G401.6 (cell line): ENCODE measurements around the gene MGAT5B.

Experiments
- FAIRE-seq: peaks from 2 replicates; lab custom pipeline; 2012; peaks lifted over from hg19 to GRCh38; lab: Jason Lieb, UNC

Gene MGAT5B

DNA sequence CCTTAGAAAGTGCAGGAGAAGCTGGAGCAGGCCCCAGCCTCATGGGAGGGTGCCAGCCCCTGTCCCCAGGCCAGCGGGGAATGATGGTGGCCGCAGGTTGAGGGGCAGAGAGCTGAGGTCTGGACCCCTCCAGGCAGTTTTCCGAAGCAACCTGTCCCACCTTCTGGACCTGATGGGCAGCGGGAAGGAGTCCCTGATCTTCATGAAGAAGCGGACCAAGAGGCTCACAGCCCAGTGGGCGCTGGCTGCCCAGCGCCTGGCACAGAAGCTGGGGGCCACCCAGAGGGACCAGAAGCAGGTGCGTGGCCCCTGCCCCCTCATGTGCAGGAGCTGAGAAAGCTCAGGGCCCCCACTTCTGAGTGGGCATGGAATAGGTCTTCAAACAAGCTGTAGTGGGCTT, 36.8 kb downstream of the MGAT5B start:
- FAIRE-seq, result no peak

DNA sequence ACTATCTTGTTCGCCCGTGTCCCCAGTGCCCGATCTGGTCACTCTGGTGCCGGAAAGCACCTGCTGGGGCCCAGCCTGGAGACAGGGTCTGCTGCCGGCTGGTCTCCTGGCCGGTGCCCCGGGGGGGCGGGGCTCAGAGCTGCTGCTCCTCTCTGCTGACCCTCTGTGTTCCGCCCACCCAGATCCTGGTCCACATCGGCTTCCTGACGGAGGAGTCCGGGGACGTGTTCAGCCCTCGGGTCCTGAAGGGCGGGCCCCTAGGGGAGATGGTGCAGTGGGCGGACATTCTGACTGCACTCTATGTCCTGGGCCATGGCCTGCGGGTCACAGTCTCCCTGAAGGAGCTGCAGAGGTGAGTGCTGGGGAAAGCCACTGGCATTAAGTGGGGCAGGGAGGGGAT, 37.6 kb downstream of the MGAT5B start:
- no peak for FAIRE-seq

DNA sequence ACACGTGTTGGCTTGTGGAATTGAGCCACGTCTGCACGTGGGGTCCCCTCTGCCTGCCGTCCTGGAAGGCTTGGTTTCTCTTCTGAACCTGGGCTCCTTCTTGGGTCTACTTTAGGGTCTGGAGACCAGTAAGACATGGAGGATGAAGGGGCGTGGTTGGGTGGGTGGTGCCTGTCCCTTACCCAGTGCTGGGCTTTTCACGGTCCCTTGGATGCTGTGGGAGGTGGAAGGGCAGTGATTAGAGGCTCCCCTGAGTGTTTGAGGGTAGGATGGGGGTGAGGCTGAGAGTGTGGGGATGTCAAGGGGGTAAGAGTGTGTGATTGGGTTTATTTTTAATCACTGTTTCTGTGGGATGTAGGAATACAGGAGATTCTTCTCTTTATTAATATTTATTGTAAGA, 38.3 kb downstream of the MGAT5B start:
- FAIRE-seq, result no peak

DNA sequence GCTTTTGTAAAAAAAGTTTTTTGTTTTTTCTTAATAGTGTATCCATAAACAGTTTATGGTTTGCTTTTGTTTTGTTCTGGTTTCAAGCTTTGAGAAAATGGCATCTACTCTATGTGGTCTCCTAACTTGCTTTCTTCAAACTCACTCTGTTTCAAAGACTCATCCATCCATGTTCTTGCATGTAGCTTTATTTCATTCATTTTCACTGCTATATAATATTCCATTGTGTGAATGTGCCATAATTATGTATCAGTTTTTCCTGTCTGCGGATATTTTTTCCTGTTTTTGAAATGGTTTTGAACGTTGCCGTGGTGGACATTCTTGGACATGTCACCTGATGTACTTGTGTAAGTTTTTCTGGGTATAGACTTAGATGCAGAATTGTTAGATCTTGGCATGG, 39.1 kb downstream of the MGAT5B start:
- FAIRE-seq, result no peak

DNA sequence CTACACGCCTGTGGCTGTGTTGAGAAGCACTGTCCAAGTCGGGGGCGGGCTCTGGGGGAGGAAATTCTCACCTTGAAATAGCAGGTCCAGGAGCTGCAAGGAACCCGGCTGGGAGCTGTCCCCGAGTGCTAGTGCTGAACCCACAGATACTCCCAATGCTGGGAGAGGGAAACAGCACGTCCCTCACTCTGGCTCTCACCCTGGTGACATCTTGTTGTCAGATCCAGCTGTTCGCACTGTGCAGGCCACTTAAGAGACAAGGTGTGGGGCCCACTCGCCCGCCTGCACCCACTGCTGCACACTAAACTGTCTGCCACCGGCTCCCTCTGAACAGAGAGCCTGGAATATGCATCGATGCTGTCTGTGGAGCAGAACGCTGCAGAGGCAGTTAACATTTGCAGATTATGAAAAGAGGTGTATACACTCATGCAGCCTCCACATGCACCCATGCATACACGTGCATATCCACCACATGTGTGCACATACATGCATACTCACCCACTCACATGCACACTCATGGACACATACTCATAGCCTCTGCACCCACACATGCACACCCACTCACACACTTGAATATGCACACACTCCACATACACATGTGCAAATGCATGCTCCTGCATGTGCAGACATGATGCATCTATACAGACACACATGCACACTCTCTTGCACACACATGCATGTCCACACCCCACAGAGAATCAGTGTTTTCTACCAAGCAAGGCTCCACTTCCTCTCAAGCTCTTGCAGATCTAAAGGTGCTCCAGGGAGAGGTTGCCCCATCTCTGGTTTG, 42.0 kb downstream of the MGAT5B start:
- FAIRE-seq, result no peak

DNA sequence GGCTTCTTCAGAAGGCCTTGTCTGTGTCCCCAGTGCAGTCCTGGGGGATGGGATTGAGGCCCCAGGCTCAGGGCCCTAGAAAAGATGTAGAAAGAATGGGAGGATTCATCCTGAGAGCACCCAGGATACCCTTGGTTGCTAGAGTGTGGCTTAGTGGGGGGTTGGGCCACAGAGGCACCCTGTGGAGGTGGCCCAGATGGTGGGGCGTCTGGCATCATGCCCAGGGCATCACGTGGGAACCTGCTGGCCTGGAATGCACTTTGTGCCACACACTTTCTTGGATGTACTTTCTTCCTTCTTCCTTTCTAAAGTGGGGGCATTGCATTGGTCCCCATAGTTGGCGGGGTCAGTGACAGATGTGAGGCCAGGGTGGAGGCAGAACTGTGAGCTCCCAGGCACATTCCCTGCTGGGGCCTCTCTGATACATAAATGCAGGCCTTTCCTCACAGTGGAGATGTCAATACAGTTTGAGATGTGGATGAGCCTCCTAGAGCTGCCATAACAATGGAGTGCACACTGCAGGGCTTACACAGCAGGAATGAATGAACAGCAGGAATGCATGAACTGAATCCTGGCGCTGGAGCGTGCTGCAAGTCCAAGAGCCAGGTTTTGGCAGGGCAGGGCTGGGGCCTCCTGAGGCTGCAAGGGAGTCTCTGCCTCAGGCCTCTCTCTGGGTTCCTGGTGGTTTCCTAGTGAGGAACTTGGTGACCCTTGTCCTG, 43.3 kb downstream of the MGAT5B start:
- no peak for FAIRE-seq

DNA sequence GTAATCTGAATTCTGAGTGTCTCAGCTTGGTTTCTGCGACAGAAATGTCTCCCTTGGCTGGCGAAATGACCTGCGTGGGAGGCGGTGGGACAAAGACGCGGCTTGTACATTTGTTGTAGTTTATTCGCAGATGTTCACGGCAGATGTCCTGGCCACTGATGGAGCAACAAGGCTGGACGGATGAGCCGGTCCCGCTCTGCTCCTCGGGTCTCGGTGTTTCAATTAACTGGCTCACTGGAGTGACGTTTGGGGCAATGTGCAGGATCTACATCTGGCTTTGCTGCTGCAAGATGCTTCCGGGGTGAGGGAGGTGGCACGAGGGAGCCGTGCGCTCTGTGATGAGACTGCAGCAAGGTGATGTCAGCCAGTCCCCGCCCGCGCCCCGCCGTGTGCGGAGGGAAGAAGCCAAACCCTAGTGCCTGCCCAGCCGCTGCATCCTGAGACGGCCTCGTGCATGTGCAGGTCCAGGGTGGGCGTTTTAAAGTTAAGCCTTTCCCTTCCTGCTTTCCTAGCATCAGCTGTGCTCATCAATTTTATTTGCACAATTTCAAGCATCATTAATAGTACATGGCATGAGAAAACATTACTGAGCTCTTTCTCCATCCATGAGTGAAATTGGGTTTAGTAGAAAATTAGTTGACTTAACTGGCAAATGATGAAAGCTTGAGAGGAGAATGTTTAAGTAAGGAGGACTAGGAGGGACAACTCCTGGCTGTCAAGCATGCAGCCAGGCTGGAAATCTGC, 44.4 kb downstream of the MGAT5B start:
- no peak for FAIRE-seq

DNA sequence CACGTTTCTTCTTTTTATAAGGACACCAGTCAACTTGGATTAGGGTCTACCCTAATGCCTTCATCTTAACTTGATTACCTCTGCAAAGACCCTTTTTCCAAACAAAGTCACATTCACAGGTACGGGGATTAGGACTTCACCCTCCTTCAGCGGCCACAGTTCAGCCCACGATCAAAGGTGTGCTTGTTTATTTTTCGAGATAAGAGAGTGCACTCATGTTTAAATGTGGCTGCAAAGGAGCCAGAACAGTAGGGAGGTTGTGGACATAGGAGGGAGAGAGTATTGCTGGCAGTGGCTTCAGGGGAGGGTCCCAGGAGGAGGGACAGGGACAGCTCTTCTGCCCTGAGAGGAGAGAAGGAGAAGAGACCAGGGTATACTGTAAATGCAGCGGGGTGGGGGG, 46.7 kb downstream of the MGAT5B start:
- FAIRE-seq, result no peak

DNA sequence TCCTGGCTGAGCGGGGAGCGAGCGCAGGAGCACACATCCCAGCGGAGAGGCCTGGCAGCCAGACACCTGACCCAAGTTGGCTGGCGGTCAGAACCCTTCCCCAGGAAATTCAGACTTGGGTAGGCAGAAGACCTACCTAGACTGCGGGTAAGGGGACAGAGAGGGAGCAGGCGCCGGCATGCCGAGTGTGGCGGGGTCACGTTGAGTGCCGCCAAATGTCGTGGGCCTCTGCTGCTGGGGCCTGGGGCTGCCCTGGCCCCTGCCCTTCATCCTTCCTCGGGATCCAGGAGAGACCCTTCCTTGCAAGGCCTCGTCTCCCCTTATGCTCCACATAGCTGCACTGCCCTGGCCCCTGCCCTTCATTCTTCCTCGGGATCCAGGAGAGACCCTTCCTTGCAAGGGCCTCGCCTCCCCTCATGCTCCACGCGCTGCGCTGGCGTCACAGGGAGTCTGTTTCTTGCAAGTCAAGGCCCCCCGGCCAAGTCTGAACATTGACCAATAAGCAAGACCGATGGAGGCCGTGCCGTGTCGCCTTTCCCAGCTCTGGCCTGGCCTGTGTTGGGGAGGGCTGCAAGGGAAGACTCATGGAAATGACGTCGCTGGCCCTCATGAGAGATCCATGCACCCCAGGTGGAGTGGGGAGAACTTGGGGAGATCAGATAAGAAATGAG, 47.8 kb downstream of the MGAT5B start:
- no peak for FAIRE-seq

DNA sequence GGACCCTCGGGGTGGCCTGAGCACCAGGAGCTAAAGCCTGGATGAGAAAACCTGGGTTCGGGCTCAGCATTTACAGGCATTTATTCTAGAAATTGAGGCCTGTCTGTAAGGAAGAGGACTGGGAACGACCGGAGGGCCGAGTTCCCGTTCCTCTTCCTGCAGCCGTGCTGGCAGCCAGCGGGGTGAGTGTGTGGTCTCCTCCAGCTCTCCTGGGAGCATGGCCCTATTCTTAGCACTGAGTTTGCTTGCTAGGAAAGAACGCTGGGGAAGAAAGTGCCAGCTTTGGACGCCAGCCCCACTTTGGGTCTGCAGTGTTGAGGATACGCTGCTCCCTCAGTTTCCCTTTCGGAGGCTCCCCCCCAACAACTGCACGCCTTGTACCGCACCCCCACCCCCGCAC, 49.6 kb downstream of the MGAT5B start:
- no peak for FAIRE-seq

DNA sequence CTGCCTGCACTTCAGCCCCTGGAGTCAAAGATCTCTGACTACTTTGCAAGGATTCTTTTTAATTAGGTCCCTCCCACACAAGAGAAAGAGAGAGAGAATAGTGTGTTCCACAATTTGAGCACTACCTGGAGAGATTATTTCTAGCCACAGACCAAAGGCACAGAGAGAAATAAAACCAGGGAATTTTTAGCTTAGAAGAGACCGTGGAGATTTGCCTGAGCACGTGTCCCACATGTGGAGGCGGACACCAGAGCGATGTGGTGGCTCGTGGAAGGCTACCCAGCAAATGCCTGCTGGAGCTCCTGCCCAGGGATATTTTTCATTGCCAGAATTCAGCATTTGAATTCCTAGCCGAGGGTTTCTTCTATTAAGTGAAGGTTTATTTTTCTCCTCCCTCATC, 50.6 kb downstream of the MGAT5B start:
- FAIRE-seq, result no peak

DNA sequence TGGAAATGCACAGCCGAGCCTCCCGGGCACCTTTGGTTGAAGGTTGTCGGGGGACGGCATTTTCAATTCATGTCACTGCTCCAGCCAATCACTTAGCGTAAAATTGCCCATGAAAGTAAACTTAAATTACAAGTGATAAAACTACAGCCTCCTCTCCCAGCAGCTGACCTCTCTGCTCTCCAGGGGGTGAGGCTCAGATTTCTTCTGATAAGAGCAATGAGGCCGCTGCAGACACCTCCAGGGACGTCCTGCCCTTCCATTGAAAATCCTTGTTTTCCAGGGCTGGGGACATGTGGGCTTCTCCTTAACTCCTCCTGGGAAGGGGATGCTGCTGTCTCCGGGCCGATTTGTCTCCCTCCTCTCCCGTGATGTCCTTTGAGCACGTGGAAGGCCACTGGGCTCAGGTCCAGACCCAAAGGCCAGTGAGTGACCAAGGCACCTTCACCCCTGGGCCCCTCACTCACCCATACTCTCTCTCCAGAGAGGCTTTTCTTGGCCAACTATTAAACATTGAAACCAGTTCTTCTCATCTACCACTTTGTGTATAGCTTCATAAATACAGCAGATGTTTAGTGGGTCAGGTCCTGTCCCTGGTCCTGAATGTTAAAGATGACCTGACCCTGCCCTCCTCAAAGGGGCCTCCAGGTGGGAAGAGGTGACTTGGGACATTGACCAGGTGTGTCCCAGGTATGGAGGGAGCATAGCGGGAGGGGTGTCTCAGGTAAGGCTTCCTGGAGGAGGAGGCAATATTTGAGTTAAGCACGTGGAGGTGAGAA, 52.3 kb downstream of the MGAT5B start:
- FAIRE-seq, result no peak

DNA sequence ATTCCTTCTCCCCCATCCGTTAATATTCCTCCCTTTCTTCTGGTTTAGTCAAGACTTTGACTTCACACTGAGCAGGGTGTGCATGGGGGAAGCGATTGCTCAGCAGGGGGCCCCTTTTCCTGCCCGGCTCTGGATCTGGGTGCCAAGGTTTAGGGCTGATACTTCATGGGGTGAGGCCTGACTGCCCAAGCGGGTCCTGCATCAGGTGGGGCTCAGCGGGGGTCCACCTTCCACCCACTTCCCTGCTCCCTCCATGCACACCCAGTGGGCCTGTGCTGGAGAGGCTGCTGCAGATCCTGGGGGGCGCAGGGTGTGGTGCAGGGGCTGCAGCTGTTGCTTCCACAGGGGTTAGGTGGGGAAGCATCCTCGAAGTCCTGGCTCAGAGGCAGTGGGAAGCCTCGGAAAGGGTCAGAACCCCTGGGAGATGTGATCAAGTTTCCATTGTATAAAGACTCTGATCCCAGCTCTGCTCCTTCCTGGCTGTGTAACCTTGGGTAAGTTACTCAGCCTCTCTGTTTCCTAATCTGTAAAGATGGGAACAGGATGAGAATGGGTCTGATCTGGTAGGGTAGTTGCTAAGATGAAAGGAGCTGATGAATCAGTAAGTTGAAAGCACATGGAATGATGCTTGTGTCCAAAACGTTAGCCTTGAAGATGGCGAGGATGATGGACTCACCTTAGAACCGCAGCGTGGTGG, 53.3 kb downstream of the MGAT5B start:
- FAIRE-seq, result no peak

DNA sequence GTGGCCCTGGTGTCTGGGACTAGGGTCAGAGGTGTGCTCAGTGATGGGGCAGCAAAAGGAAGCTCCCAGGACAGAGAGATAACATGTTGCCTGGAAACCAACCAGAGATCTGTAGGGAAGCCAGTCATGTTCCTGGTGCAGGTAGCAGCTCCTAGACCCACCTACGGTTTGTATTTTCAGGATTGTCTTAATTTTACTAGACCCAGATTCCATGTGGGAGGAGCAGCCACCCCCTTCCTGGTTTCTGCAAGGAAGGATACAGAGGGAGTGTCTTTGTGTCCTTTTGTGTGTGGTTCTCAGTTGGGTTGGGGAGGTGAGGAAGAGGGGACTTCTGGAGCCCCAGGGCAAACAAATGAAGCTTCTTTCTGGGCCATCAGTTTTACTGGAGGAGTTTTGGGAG, 53.9 kb downstream of the MGAT5B start:
- no peak for FAIRE-seq

DNA sequence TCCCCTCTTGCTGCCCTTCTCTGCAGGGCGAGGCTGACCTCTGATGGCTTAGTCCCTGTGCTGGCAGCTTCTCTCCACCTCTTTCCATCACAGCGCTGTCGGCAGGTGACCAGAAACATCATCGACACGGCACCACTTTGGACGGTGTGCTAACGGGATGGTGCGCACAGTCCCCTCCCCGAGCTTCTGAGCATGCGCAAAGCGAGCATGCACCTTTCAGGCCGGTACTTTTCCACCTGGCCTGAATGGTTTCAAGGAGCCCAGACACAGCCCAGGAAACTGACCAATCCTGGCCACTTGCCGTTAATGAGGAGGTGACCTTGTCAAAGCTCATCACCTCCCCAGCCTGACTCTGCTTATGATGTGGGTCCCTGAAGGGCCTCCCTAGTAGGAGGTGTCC, 54.8 kb downstream of the MGAT5B start:
- no peak for FAIRE-seq

DNA sequence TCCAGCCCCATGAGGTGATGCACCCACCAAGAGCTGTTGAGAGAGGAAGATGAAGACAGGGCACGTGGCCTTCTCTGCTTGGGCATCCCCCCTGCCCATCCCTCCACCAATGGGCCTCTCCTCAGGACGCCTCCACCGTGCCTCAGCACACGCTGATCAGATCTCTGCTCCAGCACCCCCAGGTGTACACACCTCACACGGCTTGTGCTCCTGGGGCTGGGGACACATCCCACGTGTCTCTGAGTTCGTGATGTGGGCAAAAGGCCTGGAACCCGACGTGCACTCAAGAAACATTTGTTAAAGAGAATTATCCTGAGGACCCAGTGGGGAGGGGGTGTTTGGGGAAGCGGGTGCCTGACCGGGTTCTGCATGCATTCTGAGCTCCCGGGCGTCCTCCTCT, 55.3 kb downstream of the MGAT5B start:
- FAIRE-seq, result no peak

DNA sequence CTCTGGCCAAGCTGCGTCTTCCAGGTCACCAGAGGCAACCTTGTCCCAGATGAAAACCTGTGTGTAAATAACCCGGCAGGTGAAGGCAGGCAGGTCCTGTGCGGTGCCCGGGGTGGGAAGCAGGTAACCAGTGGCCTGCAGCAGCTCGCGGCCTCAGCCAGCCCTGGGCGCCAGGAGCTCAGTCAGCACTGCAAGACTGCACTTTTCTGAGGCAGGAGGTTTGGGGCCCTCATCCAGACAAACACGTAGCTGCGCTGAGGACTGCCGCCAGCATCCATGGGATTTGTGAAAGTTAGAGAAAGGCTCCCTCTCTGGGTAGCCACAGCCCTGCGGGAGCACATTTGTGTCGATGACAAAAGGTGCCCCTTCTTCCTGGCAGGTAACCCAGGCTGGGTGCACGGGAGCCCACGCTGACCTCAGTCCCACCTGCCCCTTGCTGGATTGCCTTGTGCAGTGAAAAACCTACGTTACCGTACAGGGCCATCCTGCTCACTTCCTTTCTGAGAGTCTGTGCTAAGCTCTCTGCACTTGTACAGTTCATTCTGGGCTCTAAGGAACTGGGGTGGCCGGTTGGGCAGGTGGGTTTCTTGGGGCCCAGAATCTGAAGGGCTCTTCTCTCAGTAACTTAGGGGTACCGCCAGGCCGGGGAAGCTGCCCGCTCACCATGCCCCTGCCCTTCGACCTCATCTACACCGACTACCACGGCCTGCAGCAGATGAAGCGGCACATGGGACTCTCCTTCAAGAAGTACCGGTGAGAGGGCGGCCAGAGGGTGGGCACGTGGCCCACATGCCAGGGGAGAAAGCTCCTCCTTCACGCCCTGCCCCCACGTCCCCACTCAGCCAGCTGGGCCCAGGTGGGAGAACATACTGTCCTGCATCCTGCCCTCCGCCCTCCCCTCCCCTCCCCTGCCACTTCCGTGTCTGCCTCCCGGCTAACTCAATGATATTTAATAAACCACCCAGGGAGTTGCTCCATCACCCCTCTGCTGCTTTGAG, 56.4 kb downstream of the MGAT5B start:
- no peak for FAIRE-seq

DNA sequence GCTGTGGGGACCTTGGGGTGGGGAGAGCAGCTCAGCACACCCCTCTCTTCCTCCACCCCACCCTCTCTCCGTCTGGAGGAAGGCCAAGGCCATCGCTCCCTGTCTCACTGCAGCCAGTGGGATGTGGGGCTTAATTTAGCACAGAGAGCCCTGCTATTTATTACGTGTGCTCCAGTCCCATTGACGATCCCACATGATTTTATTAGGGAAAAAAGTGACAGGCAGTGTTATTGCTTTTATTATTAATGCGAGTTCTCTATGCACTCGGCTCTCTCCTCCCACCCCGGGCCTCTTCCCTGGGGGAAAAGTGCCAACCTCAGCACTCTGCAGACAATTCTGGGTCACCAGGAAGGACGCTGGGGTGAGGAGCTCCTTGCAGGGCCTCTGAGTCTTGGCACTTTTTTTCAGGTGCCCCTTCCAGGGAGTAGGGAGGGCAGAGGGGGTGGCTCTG, 57.3 kb downstream of the MGAT5B start:
- no peak for FAIRE-seq

DNA sequence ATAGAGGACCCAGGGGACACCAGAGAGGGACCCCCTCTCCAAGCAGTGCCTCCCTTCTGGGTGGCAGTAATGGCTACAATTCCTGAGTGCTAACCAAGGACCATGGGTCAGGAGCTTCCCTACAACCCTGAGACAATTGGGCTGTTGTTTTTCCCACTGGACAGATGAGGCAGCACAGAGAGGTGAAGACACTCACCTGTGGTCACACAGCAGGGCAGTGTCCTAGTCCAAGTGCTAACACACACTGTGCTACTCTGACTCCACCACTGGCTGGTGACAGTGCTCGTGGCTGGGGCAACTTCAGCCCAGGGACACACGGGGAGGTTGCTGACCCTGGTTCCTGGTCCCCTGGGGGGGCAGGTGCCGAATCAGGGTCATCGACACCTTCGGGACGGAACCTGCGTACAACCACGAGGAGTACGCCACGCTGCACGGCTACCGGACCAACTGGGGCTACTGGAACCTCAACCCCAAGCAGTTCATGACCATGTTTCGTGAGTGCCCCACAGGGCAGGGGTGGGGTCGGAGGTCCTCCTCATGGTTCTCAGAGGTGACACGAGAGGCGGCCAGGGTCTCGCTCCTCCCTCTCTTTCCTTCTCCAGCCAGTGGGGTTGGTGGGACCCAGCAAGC, 58.1 kb downstream of the MGAT5B start:
- FAIRE-seq, result no peak
